Choroid plexus epithelial cell (primary cell): ENCODE results near the gene ZFHX3.
A peak's percentile ranks its signal among the peaks of the same experiment; 100 is the strongest.

Experiments used
- DNase-seq: peaks from one replicate; pipeline ENCODE4 v3.0.0-alpha.2; 2010; ENCODE audit warnings: low read depth
- H3K4me3 ChIP-seq: 2 replicates; pipeline ENCODE4 v1.5.1; 2011; ENCODE audit warnings: low read depth, mild to moderate bottlenecking, control low read depth, low read length, moderate library complexity
- CTCF ChIP-seq: conservative IDR thresholded peaks from 2 replicates; pipeline ENCODE4 v1.5.1; 2011; ENCODE audit warnings: low read depth, mild to moderate bottlenecking, control low read depth, inconsistent platforms, low read length, moderate library complexity

Gene ZFHX3

GRCh38 chr16:72963533-72964315 is 84.2 kb downstream of the ZFHX3 start:
- TF ChIP-seq CTCF, result no peak
- H3K4me3 ChIP-seq, result no peak overlapping the region
- DNase-seq, result peak; percentile 7

- DNase-seq, result no peak
- no peak for TF ChIP-seq CTCF
Observed at GRCh38 chr16:72962347-72962746, 85.6 kb downstream of the ZFHX3 start.

GRCh38 chr16:72961863-72962262 is 86.1 kb downstream of the ZFHX3 start:
- TF ChIP-seq CTCF, result no peak
- DNase-seq, result no peak
- no peak overlapping the region for H3K4me3 ChIP-seq

More at GRCh38 chr16:72962347-72962746, 85.6 kb downstream of the ZFHX3 start:
- H3K4me3 ChIP-seq, result no peak overlapping the region

GRCh38 chr16:72961115-72961832 is 86.7 kb downstream of the ZFHX3 start:
- H3K4me3 ChIP-seq, result no peak overlapping the region
- DNase-seq, result peak; percentile 52
- peak; percentile 69 for TF ChIP-seq CTCF

GRCh38 chr16:72960101-72960500 is 87.8 kb downstream of the ZFHX3 start:
- TF ChIP-seq CTCF, result no peak
- DNase-seq, result no peak
- no peak overlapping the region for H3K4me3 ChIP-seq

GRCh38 chr16:72959301-72959996 is 88.5 kb downstream of the ZFHX3 start:
- DNase-seq, result no peak
- TF ChIP-seq CTCF, result no peak
- no peak overlapping the region for H3K4me3 ChIP-seq
